Stomach (tissue), 4 donors: ENCODE results near the gene COLQ.

Source experiments
- CTCF ChIP-seq, 7 experiments: fragments of 450-650 bp in 4 of 7; fragments of 200-600 bp in 3 of 7; sonication (generic) in 3 of 7; IDR thresholded peaks; one replicate each; pipeline ENCODE4 v1.5.1; 2016 to 2019; ENCODE audit warnings: antibody characterized with exemption in 7 of 7, control low read depth in 2 of 7, mild to moderate bottlenecking in 1 of 7
- EP300 ChIP-seq: sonication (generic); formaldehyde crosslinking; IDR thresholded peaks from one replicate; pipeline ENCODE4 v1.6.1; 2017; ENCODE audit warnings: antibody characterized with exemption
- POLR2A ChIP-seq, 4 donors: fragments of 450-650 bp; IDR thresholded peaks; one replicate each; pipeline ENCODE4 v1.6.1; 2016; ENCODE audit warnings: antibody characterized with exemption in 4 of 4, control low read depth in 2 of 4, mild to moderate bottlenecking in 1 of 4, moderate library complexity in 1 of 4
- POLR2AphosphoS5 ChIP-seq, 3 donors: sonication (generic); formaldehyde crosslinking; IDR thresholded peaks; one replicate each; pipeline ENCODE4 v1.6.1; 2016; ENCODE audit warnings: antibody characterized with exemption in 3 of 3

GRCh38 chr3:15471861-15472260 is 49.6 kb downstream of the COLQ start:
- TF ChIP-seq CTCF (IDR thresholded peaks at IDR 0.05) (no peak), POLR2AphosphoS5 (IDR thresholded peaks at IDR 0.05) (no peak), POLR2A (IDR thresholded peaks at IDR 0.05) (no peak), EP300 (no peak)
